HG03103 (cell line): Measurements from ENCODE around the gene UGT3A1.
A peak's percentile ranks its signal among the peaks of the same experiment; 100 is the strongest.

Experiments used
- ATAC-seq: cut with Tn5 transposase; IDR thresholded peaks from one replicate; pipeline ENCODE4 v1.9.1; 2021; ENCODE audit warnings: low read depth; ENCODE audit not compliant: unreplicated experiment

UGT3A1 gene

GRCh38 chr5:35921930-35922329 is 69.3 kb downstream of the UGT3A1 start:
- ATAC-seq = no peak

GRCh38 chr5:35920890-35921289 is 70.3 kb downstream of the UGT3A1 start:
- ATAC-seq = no peak

GRCh38 chr5:35919191-35919590 is 72.0 kb downstream of the UGT3A1 start:
- ATAC-seq = no peak

- ATAC-seq = no peak
Observed at GRCh38 chr5:35908814-35909213, 82.4 kb downstream of the UGT3A1 start.

GRCh38 chr5:35908228-35908627 is 83.0 kb downstream of the UGT3A1 start:
- ATAC-seq = no peak

- peak; percentile 55 for ATAC-seq
Observed at GRCh38 chr5:35904443-35905132, 86.6 kb downstream of the UGT3A1 start.

GRCh38 chr5:35903631-35904203 is 87.5 kb downstream of the UGT3A1 start:
- ATAC-seq = no peak

- ATAC-seq = peak; percentile 65
Observed at GRCh38 chr5:35902046-35902672, 89.0 kb downstream of the UGT3A1 start.
